H1 (cell line): ENCODE data around the gene ARHGEF28. TPM values are rescaled to one million over a fixed set of nuclear protein-coding genes. Genes with fewer than 3 reads are reported as not detected.
A peak's percentile ranks its signal among the peaks of the same experiment; 100 is the strongest.

ENCODE experiments used
- CTCF ChIA-PET: fragments of 300-600 bp; sonication (Branson Sonifier 250); formaldehyde crosslinking; loops from one replicate; lab custom pipeline; 2021; ENCODE audit not compliant: partially characterized antibody; lab: Charles Lee
- POLR2A ChIA-PET: fragments of 300-600 bp; sonication (Branson Sonifier 250); formaldehyde crosslinking; loops from one replicate; lab custom pipeline; 2021; ENCODE audit warnings: inconsistent platforms; ENCODE audit not compliant: partially characterized antibody; lab: Charles Lee
- DNase-seq, 2 experiments: peaks; one replicate each; pipeline versions ENCODE4 v3.0.0 to v3.0.0-alpha.2; 2010 to 2022; ENCODE audit warnings: low spot score in 2 of 2, low read depth in 1 of 2, mixed read lengths in 1 of 2
- FAIRE-seq: peaks from 2 replicates; lab custom pipeline; 2011; peaks lifted over from hg19 to GRCh38; lab: Jason Lieb, UNC
- H2AFZ ChIP-seq: 2 replicates; pipeline ENCODE4 v1.8.1; 2012; ENCODE audit warnings: low read length, inconsistent platforms
- H2AK5ac ChIP-seq: 2 replicates; pipeline ENCODE4 v1.6.1; 2013; ENCODE audit warnings: low read depth, low read length
- H2BK120ac ChIP-seq: replicated peaks from 2 replicates; pipeline ENCODE3; 2013; ENCODE audit warnings: low read depth, low read length, inconsistent platforms
- H2BK12ac ChIP-seq: 2 replicates; pipeline ENCODE4 v1.6.1; 2013; ENCODE audit warnings: low read depth, low read length
- H2BK15ac ChIP-seq: 2 replicates; pipeline ENCODE4 v1.6.1; 2013; ENCODE audit warnings: low read length
- H2BK20ac ChIP-seq: 2 replicates; pipeline ENCODE4 v1.6.1; 2013; ENCODE audit warnings: low read length
- H2BK5ac ChIP-seq: 2 replicates; pipeline ENCODE4 v1.6.1; 2013; ENCODE audit warnings: low read depth, low read length
- H3K14ac ChIP-seq: 2 replicates; pipeline ENCODE4 v1.6.1; 2013; ENCODE audit warnings: inconsistent platforms; ENCODE audit not compliant: insufficient read length
- H3K18ac ChIP-seq: 2 replicates; pipeline ENCODE4 v1.6.1; 2013; ENCODE audit warnings: low read length; ENCODE audit errors: extremely low read depth
- H3K23ac ChIP-seq: 2 replicates; pipeline ENCODE4 v1.6.1; 2013; ENCODE audit warnings: inconsistent platforms; ENCODE audit not compliant: insufficient read length
- H3K23me2 ChIP-seq: 2 replicates; pipeline ENCODE4 v1.6.1; 2013; ENCODE audit warnings: low read depth, low read length
- H3K27ac ChIP-seq: 2 replicates; pipeline ENCODE4 v1.6.1; 2011; ENCODE audit warnings: low read depth, low read length, inconsistent platforms
- H3K27me3 ChIP-seq, 4 experiments: replicated peaks in 1 of 4; 1 replicate in 1 of 4; 2 replicates in 3 of 4; pipeline versions ENCODE4 v1.6.1 to v1.8.1; 2011 to 2013; ENCODE audit warnings: low read length in 3 of 4, mild to moderate bottlenecking in 3 of 4, inconsistent platforms in 2 of 4, mixed read lengths in 2 of 4, moderate library complexity in 1 of 4; ENCODE audit not compliant: control insufficient read depth in 3 of 4, insufficient read depth in 3 of 4; ENCODE audit errors: extremely low read depth in 1 of 4
- H3K36me3 ChIP-seq, 4 experiments: 2 replicates each; pipeline versions ENCODE4 v1.6.1 to v1.8.1; 2011 to 2013; ENCODE audit warnings: mild to moderate bottlenecking in 4 of 4, low read length in 3 of 4, moderate library complexity in 2 of 4, control low read depth in 1 of 4, inconsistent platforms in 1 of 4; ENCODE audit not compliant: insufficient read depth in 4 of 4, control insufficient read depth in 2 of 4
- H3K4ac ChIP-seq: replicated peaks from 2 replicates; pipeline ENCODE3; 2013; ENCODE audit warnings: low read length, low read depth, mixed read lengths, inconsistent platforms; ENCODE audit not compliant: insufficient read length
- H3K4me1 ChIP-seq, 4 experiments: replicated peaks in 1 of 4; 1 replicate in 1 of 4; 2 replicates in 3 of 4; pipeline versions ENCODE4 v1.6.1 to v1.8.1; 2011 to 2013; ENCODE audit warnings: low read length in 3 of 4, inconsistent platforms in 2 of 4, mixed read lengths in 1 of 4; ENCODE audit not compliant: insufficient read depth in 4 of 4, control insufficient read depth in 3 of 4
- H3K4me2 ChIP-seq, 2 experiments: 2 replicates each; pipeline versions ENCODE4 v1.6.1 to v1.8.1; 2011 to 2013; ENCODE audit warnings: low read depth in 2 of 2, low read length in 2 of 2, control low read depth in 1 of 2, inconsistent platforms in 1 of 2, mild to moderate bottlenecking in 1 of 2; ENCODE audit not compliant: insufficient read depth in 1 of 2
- H3K4me3 ChIP-seq, 4 experiments: fragments of 200-600, 300-600 bp in 1 of 4; sonication (generic), shearing (Covaris generic), sonication (Bioruptor Twin) in 1 of 4; 2 replicates each; pipeline versions ENCODE4 v1.5.1 to v1.8.1; 2011 to 2016; ENCODE audit warnings: low read length in 4 of 4, low read depth in 3 of 4, control low read depth in 2 of 4, inconsistent platforms in 2 of 4, mild to moderate bottlenecking in 2 of 4, mixed read lengths in 1 of 4, moderate library complexity in 1 of 4; ENCODE audit not compliant: insufficient read depth in 2 of 4; ENCODE audit errors: extremely low read depth in 1 of 4
- H3K56ac ChIP-seq: replicated peaks from 2 replicates; pipeline ENCODE3; 2013; ENCODE audit warnings: low read depth, mild to moderate bottlenecking, mixed read lengths, low read length, inconsistent platforms; ENCODE audit not compliant: insufficient read length
- H3K79me1 ChIP-seq: 2 replicates; pipeline ENCODE4 v1.6.1; 2013; ENCODE audit warnings: low read depth, low read length, control low read depth
- H3K79me2 ChIP-seq, 2 experiments: 2 replicates each; pipeline versions ENCODE4 v1.6.1 to v1.8.1; 2012 to 2013; ENCODE audit warnings: low read length in 2 of 2, mild to moderate bottlenecking in 2 of 2, inconsistent platforms in 1 of 2; ENCODE audit not compliant: insufficient read depth in 2 of 2, control insufficient read depth in 1 of 2
- H3K9ac ChIP-seq, 4 experiments: replicated peaks in 1 of 4; 1 replicate in 1 of 4; 2 replicates in 3 of 4; pipeline versions ENCODE4 v1.6.1 to v1.8.1; 2011 to 2013; ENCODE audit warnings: low read depth in 3 of 4, low read length in 3 of 4, control low read depth in 2 of 4, mild to moderate bottlenecking in 2 of 4, moderate library complexity in 2 of 4, inconsistent platforms in 1 of 4; ENCODE audit errors: extremely low read depth in 1 of 4
- H3K9me3 ChIP-seq, 2 experiments: 2 replicates each; pipeline versions ENCODE4 v1.6.1 to v1.8.1; 2012 to 2013; ENCODE audit warnings: mild to moderate bottlenecking in 2 of 2, moderate library complexity in 2 of 2, control low read depth in 1 of 2, inconsistent platforms in 1 of 2, low read depth in 1 of 2, low read length in 1 of 2, mixed read lengths in 1 of 2; ENCODE audit not compliant: insufficient read depth in 2 of 2
- H4K20me1 ChIP-seq, 2 experiments: replicated peaks in 1 of 2; 2 replicates each; pipeline versions ENCODE3 to v1.8.1; 2011 to 2013; ENCODE audit warnings: inconsistent platforms in 2 of 2, low read length in 2 of 2, mild to moderate bottlenecking in 1 of 2; ENCODE audit not compliant: insufficient read depth in 2 of 2, control insufficient read depth in 1 of 2
- H4K5ac ChIP-seq: 2 replicates; pipeline ENCODE4 v1.6.1; 2013; ENCODE audit warnings: low read length, low read depth, mixed read lengths, inconsistent platforms; ENCODE audit not compliant: insufficient read length
- H4K8ac ChIP-seq: 2 replicates; pipeline ENCODE4 v1.8.0; 2013; ENCODE audit warnings: mild to moderate bottlenecking, moderate library complexity, low read length, inconsistent platforms; ENCODE audit not compliant: insufficient read depth; ENCODE audit errors: extremely low read depth
- H4K91ac ChIP-seq: replicated peaks from 2 replicates; pipeline ENCODE3; 2013; ENCODE audit warnings: low read length, mixed read lengths, inconsistent platforms; ENCODE audit not compliant: insufficient read length
- POLR2AphosphoS5 ChIP-seq: IDR thresholded peaks from 2 replicates; pipeline ENCODE4 v1.6.1; 2011; ENCODE audit warnings: low read depth, low read length
- TCF12 ChIP-seq: IDR thresholded peaks from 2 replicates; pipeline ENCODE4 v1.6.1; 2011; ENCODE audit warnings: low read depth, mild to moderate bottlenecking, low read length
- WGBS, 2 experiments: shearing (Covaris generic) in 1 of 2; methylation state at CpG; one replicate each; pipeline versions ENCODE4 v1.1.6 to v1.1.7; 2013 to 2015; ENCODE audit warnings: low lambda C conversion rate in 2 of 2, mixed read lengths in 2 of 2, inconsistent platforms in 1 of 2, low coverage in 1 of 2, missing lambda C conversion rate in 1 of 2; ENCODE audit not compliant: insufficient replicate concordance in 2 of 2, insufficient coverage in 1 of 2, insufficient read length in 1 of 2; ENCODE audit errors: extremely low coverage in 1 of 2, missing lambda C conversion rate in 1 of 2; 5-methylcytosine and 5-hydroxymethylcytosine counted together
- polyA plus RNA-seq, 7 experiments: library from polyadenylated mRNA; depleted of rRNA in 3 of 7; stranded (reverse) in 5 of 7; unstranded in 2 of 7; fragments of >200 nt in 5 of 7; fragments of 200-250 nt in 2 of 7; gene quantifications; 1 replicate in 5 of 7; 2 replicates in 1 of 7; 4 replicates in 1 of 7; pipeline versions ENCODE4 v1.2.1 to v1.2.3, GENCODE V29; 2011 to 2013; ENCODE audit warnings: missing spikeins in 2 of 7, mixed read lengths in 2 of 7
- total RNA-seq: library from RNA; stranded (reverse); fragmentation: NEBNext Ultra II Directional; extraction: Animal tissue kit (Norgen Biotek cat#: 25700); gene quantifications from 2 replicates; pipeline ENCODE4 v1.2.1, GENCODE V29; 2021

ARHGEF28 gene
- total and polyA plus RNA-seq, 2 of the 8 experiments (the other 6 are each of a cell fraction or from before 2014, with no cell fraction given), result 0.33 to 1.0 TPM

DNA sequence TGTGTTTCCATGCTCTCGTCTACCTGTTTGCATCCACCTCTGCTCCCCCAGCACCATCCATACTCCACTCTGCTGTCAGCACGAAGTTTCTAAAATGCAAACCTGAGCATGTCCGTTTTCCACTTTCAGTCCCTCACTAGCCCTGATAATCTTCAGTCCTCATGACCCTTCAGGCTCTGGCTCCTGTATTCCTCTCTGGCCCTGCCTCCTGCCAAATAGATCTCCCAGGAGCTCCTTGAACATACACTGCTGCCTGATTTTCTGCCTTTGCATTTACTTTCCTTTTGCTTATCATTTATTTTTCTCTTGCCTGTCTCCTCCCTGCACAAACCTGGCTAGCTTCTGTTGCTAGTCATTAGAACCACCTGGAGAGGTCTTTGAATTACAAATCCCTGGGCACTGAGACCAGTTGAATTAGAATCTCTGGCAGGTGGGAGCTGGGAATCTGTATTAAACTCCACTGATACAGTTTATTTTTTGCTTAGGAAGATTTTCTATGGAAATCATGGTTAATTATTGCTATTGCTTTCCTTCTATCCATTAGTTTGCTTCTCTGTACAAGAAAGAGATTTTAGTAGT, 18.5 kb downstream of the ARHGEF28 start:
- peak; percentile 42 for FAIRE-seq
- H3K18ac ChIP-seq, result no peak overlapping the region

More for the DNA sequence above, 18.5 kb downstream of the ARHGEF28 start:
- Histone ChIP-seq H2BK5ac (no peak overlapping the region), H2AFZ (no peak overlapping the region; the same call in 1 of the 2 replicates), H3K79me1 (no peaks in the 10 kb centered on the region), H3K56ac (no peak overlapping the region), H3K23me2 (no peaks in the 10 kb centered on the region; the same call in 1 of the 2 replicates), H3K27me3 (no peaks in the 10 kb centered on the region; a peak in 1 of 7 replicates), H3K23ac (no peak overlapping the region), H3K79me2 (no peaks in the 10 kb centered on the region), H3K4me3 (peak overlapping the region in 1 of 4 experiments; percentile 25; a peak in 1 of 8 replicates), H4K8ac (no peak overlapping the region), H3K36me3 (no peaks in the 10 kb centered on the region), H2AK5ac (no peak overlapping the region), H3K9ac (no peak overlapping the region; a peak in 1 of 7 replicates), H3K4ac (no peak overlapping the region), H4K91ac (no peak overlapping the region), H4K20me1 (no peaks in the 10 kb centered on the region), H3K4me2 (peak overlapping the region; percentile 28 to 59; a peak in 3 of 4 replicates), H2BK20ac (no peak overlapping the region), H2BK15ac (no peak overlapping the region), H4K5ac (no peak overlapping the region), H2BK120ac (no peak overlapping the region), H3K14ac (no peak overlapping the region), H3K4me1 (peaks cover 3 to 9% (median 4%) of the 10 kb centered on the region in 4 experiments; a peak in 6 of 7 replicates), H2BK12ac (no peak overlapping the region), H3K9me3 (no peaks in the 10 kb centered on the region), H3K27ac (no peak overlapping the region)
- POLR2A ChIA-PET, result no interaction called here
- TF ChIP-seq POLR2AphosphoS5 (no peak), TCF12 (0 out of 2 replicates have a peak, but pooled peaks have one; percentile 63)
- 47% methylated on average over 3 of the region's 3 CpGs; no CpG with 5 or more reads in 1 of the 2 experiments for WGBS, 2 experiments
- CTCF ChIA-PET, result no interaction called here
- DNase-seq, result no peak
